Measurements from ENCODE around the gene DNASE1L2. TPM values are rescaled to one million over a fixed set of nuclear protein-coding genes. Genes with fewer than 3 reads are reported as not detected.

Gene DNASE1L2
- total and polyA plus RNA-seq, 2 of the 8 experiments (the other 6 are each of a cell fraction or from before 2014, with no cell fraction given) = 0.35 to 0.97 TPM

GRCh38 chr16:2210009-2210332 is 26.3 kb upstream of the DNASE1L2 start:
- ChIA-PET CTCF (ENCODE audit: partially characterized antibody) (interaction anchor here (0.6 to 3.2 kb wide), 4 partner anchors 11 to 1871 kb away, joined by 3 to 20 read pairs (median 5); no protein-coding TSS in a partner anchor), POLR2A (ENCODE audit: partially characterized antibody) (interaction anchor here (0.6 to 15.1 kb wide), 14 partner anchors 12 to 259 kb away, joined by 3 to 156 read pairs (median 6); partner anchors contain the start of genes CASKIN1, DNASE1L2, E4F1 and TRAF7)
- Histone ChIP-seq H2BK20ac (ENCODE audit: low read length) (no peak overlapping the region), H3K36me3 (ENCODE audit: control insufficient read depth in 2 of 4, insufficient read depth in 4 of 4, low read length in 3 of 4) (peaks cover 8 to 42% (median 19%) of the 10 kb centered on the region in 4 experiments; a peak in 6 of 8 replicates), H3K27me3 (replicated peaks in 1 of 4; ENCODE audit: control insufficient read depth in 3 of 4, extremely low read depth in 1 of 4, insufficient read depth in 3 of 4, low read length in 3 of 4) (no peaks in the 10 kb centered on the region), H2AK5ac (ENCODE audit: low read depth, low read length) (no peak overlapping the region), H2BK12ac (ENCODE audit: low read depth, low read length) (no peak overlapping the region), H2BK120ac (replicated peaks; ENCODE audit: low read depth, low read length) (no peak overlapping the region), H2BK5ac (ENCODE audit: low read depth, low read length) (no peak overlapping the region), H4K8ac (ENCODE audit: extremely low read depth, insufficient read depth, low read length) (peak overlapping the region; percentile 25), H3K79me1 (ENCODE audit: low read depth, low read length) (peaks cover 10% of the 10 kb centered on the region), H2BK15ac (ENCODE audit: low read length) (no peak overlapping the region), H3K4me1 (replicated peaks in 1 of 4; ENCODE audit: control insufficient read depth in 3 of 4, insufficient read depth in 4 of 4, low read length in 3 of 4) (peaks cover 0 to 24% (median 9%) of the 10 kb centered on the region in 4 experiments; a peak in 6 of 7 replicates), H3K23ac (ENCODE audit: insufficient read length) (no peak overlapping the region), H3K4me2 (ENCODE audit: insufficient read depth in 1 of 2, low read depth in 2 of 2, low read length in 2 of 2) (no peak overlapping the region), H4K20me1 (replicated peaks in 1 of 2; ENCODE audit: control insufficient read depth in 1 of 2, insufficient read depth in 2 of 2, low read length in 2 of 2) (peaks cover 8 to 42% of the 10 kb centered on the region in 2 experiments), H3K27ac (ENCODE audit: low read depth, low read length) (no peak overlapping the region), H4K91ac (replicated peaks; ENCODE audit: insufficient read length, low read length) (no peak overlapping the region), H3K4me3 (ENCODE audit: extremely low read depth in 1 of 4, insufficient read depth in 2 of 4, low read depth in 3 of 4, low read length in 4 of 4) (no peak overlapping the region), H3K79me2 (ENCODE audit: control insufficient read depth in 1 of 2, insufficient read depth in 2 of 2, low read length in 2 of 2) (peaks cover 3 to 25% of the 10 kb centered on the region in 2 experiments; a peak in 3 of 4 replicates), H3K14ac (ENCODE audit: insufficient read length) (no peak overlapping the region), H3K18ac (ENCODE audit: extremely low read depth, low read length) (no peak overlapping the region), H4K5ac (ENCODE audit: insufficient read length, low read depth, low read length) (no peak overlapping the region), H3K9me3 (ENCODE audit: insufficient read depth in 2 of 2, low read depth in 1 of 2, low read length in 1 of 2) (no peaks in the 10 kb centered on the region), H3K9ac (replicated peaks in 1 of 4; ENCODE audit: extremely low read depth in 1 of 4, low read depth in 3 of 4, low read length in 3 of 4) (peak overlapping the region in 1 of 4 experiments; percentile 14; a peak in 1 of 7 replicates), H3K56ac (replicated peaks; ENCODE audit: insufficient read length, low read depth, low read length) (no peak overlapping the region), H2AFZ (ENCODE audit: low read length) (no peak overlapping the region), H3K23me2 (ENCODE audit: low read depth, low read length) (peaks cover 16% of the 10 kb centered on the region), H3K4ac (replicated peaks; ENCODE audit: insufficient read length, low read depth, low read length) (no peak overlapping the region)
- DNase-seq (ENCODE audit: low read depth in 1 of 2, low spot score in 2 of 2) = no peak
- no peak for FAIRE-seq
- 95% methylated on average over 17 of the region's 17 CpGs; no CpG with 5 or more reads in 1 of the 2 experiments for WGBS, 2 experiments (ENCODE audit: extremely low coverage in 1 of 2, insufficient coverage in 1 of 2, insufficient read length in 1 of 2, insufficient replicate concordance in 2 of 2, low coverage in 1 of 2, low lambda C conversion rate in 2 of 2, missing lambda C conversion rate in 1 of 2)
- no peak for TF ChIP-seq HDAC2 (IDR thresholded peaks at IDR 0.05; ENCODE audit: borderline replicate concordance in 1 of 2, low read depth in 2 of 2, low read length in 2 of 2)
- TF ChIP-seq JUN (IDR thresholded peaks at IDR 0.05; ENCODE audit: low read depth, low read length) = no peak
- TF ChIP-seq ATF2 (IDR thresholded peaks at IDR 0.05; ENCODE audit: low read length) = no peak
- TF ChIP-seq RAD21 (IDR thresholded peaks at IDR 0.05 in 1 of 2, conservative IDR thresholded peaks at IDR 0.05 in 1 of 2; ENCODE audit: low read depth in 2 of 2, low read length in 2 of 2) = no peak
- no peak for TF ChIP-seq SP2 (IDR thresholded peaks at IDR 0.05; ENCODE audit: low read length)
- no peak for TF ChIP-seq CTCF (IDR thresholded peaks at IDR 0.05; ENCODE audit: control extremely low read depth in 1 of 3, insufficient read depth in 1 of 3, low read depth in 1 of 3, low read length in 3 of 3)
- TF ChIP-seq TAF1 (IDR thresholded peaks at IDR 0.05; ENCODE audit: low read depth, low read length) = no peak
- no peak for TF ChIP-seq SP1 (IDR thresholded peaks at IDR 0.05; ENCODE audit: low read depth, low read length)
- no peak for TF ChIP-seq SIX5 (IDR thresholded peaks at IDR 0.05; ENCODE audit: low read depth, low read length)

Data from H1 (cell line).